ENCODE results near the gene RAB11FIP3. TPM values are rescaled to one million over a fixed set of nuclear protein-coding genes. Genes with fewer than 3 reads are reported as not detected.

Gene RAB11FIP3
- total and polyA plus RNA-seq, 12 donors: 12.7 to 63.4 (median 40.8) TPM

DNA sequence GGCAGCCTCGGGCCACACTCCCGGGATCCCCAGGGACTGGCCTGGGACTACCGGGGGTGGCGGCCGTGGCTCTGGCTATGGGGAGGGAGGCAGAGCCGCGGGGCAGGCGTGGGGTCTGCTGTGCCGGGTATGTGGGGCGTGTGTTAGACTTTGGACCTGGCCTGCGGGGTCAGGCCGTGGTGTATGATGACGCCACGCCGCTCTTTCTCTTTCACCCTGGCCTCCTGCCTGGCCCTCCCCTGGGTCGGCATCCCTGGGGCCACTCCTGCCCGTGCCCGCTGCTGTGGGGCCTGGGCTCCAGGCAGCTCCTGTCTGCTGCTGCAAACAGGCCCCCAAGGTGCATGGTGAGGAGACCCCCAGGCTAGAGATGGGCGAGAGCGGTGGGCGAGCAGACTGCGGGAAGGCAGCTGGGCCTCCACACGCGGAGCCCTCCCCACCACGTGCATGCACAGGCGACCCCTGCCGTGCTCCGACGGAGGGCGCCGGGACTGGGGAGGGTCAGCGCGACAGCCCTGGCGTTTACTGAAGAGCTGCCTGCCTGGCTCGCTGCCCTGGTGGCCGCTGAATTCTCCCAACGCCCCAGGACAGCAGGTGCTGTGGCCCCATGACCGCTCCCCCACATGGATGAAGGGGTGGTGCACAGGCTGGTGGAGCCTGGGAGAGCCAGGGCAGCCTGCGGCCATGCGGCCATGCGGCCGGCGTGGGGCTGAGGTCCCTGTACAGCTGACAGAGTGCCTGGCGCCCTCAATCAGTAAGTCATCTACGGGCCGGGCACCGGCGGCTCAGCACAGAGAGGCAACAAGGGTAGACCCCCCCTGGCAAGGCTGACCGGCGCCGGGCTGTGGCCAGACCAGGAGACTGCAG, 118.1 kb downstream of the RAB11FIP3 start:
- no peaks in the 10 kb centered on the region for H3K27me3 ChIP-seq
- intact Hi-C loops (cut with DNase I): loop anchor here in 1 of 2 donors (5.0 kb wide), 1 partner anchor 39 kb away; no protein-coding TSS in a partner anchor
- H3K36me3 ChIP-seq (replicated peaks in 1 of 2): peaks cover 0 to 2% of the 10 kb centered on the region in 2 donors
- TF ChIP-seq, protein P1, sequence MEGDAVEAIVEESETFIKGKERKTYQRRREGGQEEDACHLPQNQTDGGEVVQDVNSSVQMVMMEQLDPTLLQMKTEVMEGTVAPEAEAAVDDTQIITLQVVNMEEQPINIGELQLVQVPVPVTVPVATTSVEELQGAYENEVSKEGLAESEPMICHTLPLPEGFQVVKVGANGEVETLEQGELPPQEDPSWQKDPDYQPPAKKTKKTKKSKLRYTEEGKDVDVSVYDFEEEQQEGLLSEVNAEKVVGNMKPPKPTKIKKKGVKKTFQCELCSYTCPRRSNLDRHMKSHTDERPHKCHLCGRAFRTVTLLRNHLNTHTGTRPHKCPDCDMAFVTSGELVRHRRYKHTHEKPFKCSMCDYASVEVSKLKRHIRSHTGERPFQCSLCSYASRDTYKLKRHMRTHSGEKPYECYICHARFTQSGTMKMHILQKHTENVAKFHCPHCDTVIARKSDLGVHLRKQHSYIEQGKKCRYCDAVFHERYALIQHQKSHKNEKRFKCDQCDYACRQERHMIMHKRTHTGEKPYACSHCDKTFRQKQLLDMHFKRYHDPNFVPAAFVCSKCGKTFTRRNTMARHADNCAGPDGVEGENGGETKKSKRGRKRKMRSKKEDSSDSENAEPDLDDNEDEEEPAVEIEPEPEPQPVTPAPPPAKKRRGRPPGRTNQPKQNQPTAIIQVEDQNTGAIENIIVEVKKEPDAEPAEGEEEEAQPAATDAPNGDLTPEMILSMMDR (IDR thresholded peaks at IDR 0.05): no peak
- TF ChIP-seq POLR2A (IDR thresholded peaks at IDR 0.05): no peak
- peaks cover 0 to 4% of the 10 kb centered on the region in 2 donors for H3K4me1 ChIP-seq (replicated peaks in 1 of 2)
- no peak overlapping the region for H3K27ac ChIP-seq
- no peak overlapping the region for H3K4me3 ChIP-seq
- H3K9me3 ChIP-seq (replicated peaks in 1 of 3): no peaks in the 10 kb centered on the region
- DNase-seq: no peak
- 90 to 95% (median 92%) methylated on average over 25 to 51 of the region's 51 CpGs for WGBS, 4 donors

GRCh38 chr16:544517-544916, 119.1 kb downstream of the RAB11FIP3 start:
- no peak overlapping the region for H3K4me3 ChIP-seq
- peaks cover 0 to 4% of the 10 kb centered on the region in 2 donors for H3K4me1 ChIP-seq (replicated peaks in 1 of 2)
- H3K27me3 ChIP-seq: no peaks in the 10 kb centered on the region
- 87 to 93% (median 91%) methylated on average over 23 to 46 of the region's 46 CpGs for WGBS, 4 donors
- H3K36me3 ChIP-seq (replicated peaks in 1 of 2): peaks cover 0 to 9% of the 10 kb centered on the region in 2 donors
- TF ChIP-seq, protein P1 (IDR thresholded peaks at IDR 0.05): no peak
- TF ChIP-seq POLR2A (IDR thresholded peaks at IDR 0.05): no peak
- no peaks in the 10 kb centered on the region for H3K9me3 ChIP-seq (replicated peaks in 1 of 3)
- no peak for DNase-seq
- intact Hi-C loops (cut with DNase I): loop anchor here in 1 of 2 donors (5.0 kb wide), 1 partner anchor 38 kb away; no protein-coding TSS in a partner anchor
- H3K27ac ChIP-seq: no peak overlapping the region

- H3K9me3 ChIP-seq (replicated peaks in 1 of 3): no peaks in the 10 kb centered on the region
- H3K4me3 ChIP-seq: peak overlapping the region in 1 of 4 donors; percentile 28
- peaks cover 0 to 4% of the 10 kb centered on the region in 2 donors for H3K4me1 ChIP-seq (replicated peaks in 1 of 2)
- intact Hi-C loops (cut with DNase I): no loop called here
- TF ChIP-seq, protein P1 (IDR thresholded peaks at IDR 0.05): peak; percentile 67 to 86 (median 75)
- TF ChIP-seq POLR2A (IDR thresholded peaks at IDR 0.05): no peak
- peaks cover 0 to 26% of the 10 kb centered on the region in 2 donors for H3K36me3 ChIP-seq (replicated peaks in 1 of 2)
- H3K27me3 ChIP-seq: no peaks in the 10 kb centered on the region
- DNase-seq: peak; percentile 87 to 92 (median 90)
- H3K27ac ChIP-seq: no peak overlapping the region
- WGBS, 4 donors: 43 to 67% (median 56%) methylated on average over 21 to 60 of the region's 60 CpGs
Measured at GRCh38 chr16:546909-547770, 121.7 kb downstream of the RAB11FIP3 start.

DNA sequence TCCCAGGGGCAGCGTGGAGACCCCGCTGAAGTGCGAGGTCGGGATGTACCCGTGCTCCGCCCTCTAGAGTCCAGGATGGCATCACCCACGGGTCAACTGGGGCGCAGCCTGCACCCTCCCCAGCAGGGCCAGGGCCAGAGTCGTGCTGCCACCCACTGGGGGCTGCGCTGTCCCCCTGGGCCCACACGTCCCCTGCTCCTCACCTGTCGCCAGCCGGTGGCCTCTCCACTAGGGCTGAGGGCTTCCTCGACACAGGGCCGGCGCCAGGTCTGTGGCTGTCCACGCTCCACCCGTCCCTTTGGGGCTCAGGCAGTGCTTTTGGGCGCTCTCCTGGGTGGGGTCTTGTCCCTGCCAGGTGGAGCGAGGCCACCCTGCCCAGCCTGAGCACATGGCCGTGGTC, 123.1 kb downstream of the RAB11FIP3 start:
- TF ChIP-seq, protein P1 (IDR thresholded peaks at IDR 0.05): no peak
- TF ChIP-seq POLR2A (IDR thresholded peaks at IDR 0.05): no peak
- intact Hi-C loops (cut with DNase I): no loop called here
- H3K27me3 ChIP-seq: no peaks in the 10 kb centered on the region
- 92 to 100% (median 93%) methylated on average over 2 to 21 of the region's 21 CpGs for WGBS, 4 donors
- DNase-seq: no peak
- H3K36me3 ChIP-seq (replicated peaks in 1 of 2): peaks cover 0 to 33% of the 10 kb centered on the region in 2 donors
- H3K4me1 ChIP-seq (replicated peaks in 1 of 2): peaks cover 0 to 4% of the 10 kb centered on the region in 2 donors
- H3K9me3 ChIP-seq (replicated peaks in 1 of 3): no peaks in the 10 kb centered on the region
- no peak overlapping the region for H3K27ac ChIP-seq
- H3K4me3 ChIP-seq: no peak overlapping the region

Measured in adrenal gland (tissue), 12 donors.